Measurements from ENCODE around the gene CBX2. TPM values are rescaled to one million over a fixed set of nuclear protein-coding genes. Genes with fewer than 3 reads are reported as not detected.
A peak's percentile ranks its signal among the peaks of the same experiment; 100 is the strongest.

CBX2 gene
- total RNA-seq, 1 donor from 2014 or later, result 5.9 TPM

- peak; percentile 37 for DNase-seq
Measured at GRCh38 chr17:79800325-79801155, 22.6 kb downstream of the CBX2 start.

- no peak for DNase-seq
Measured at GRCh38 chr17:79801156-79802038, 23.4 kb downstream of the CBX2 start.

- no peak for DNase-seq
Measured at GRCh38 chr17:79802039-79802735, 24.2 kb downstream of the CBX2 start.

- DNase-seq, result no peak
Measured at GRCh38 chr17:79802736-79803420, 24.9 kb downstream of the CBX2 start.

GRCh38 chr17:79803421-79803996, 25.6 kb downstream of the CBX2 start:
- no peak for DNase-seq

- DNase-seq, result no peak
Measured at GRCh38 chr17:79803997-79804855, 26.3 kb downstream of the CBX2 start.

GRCh38 chr17:79804856-79805696, 27.1 kb downstream of the CBX2 start:
- no peak for DNase-seq

GRCh38 chr17:79806446-79806760, 28.5 kb downstream of the CBX2 start:
- no peak for DNase-seq

GRCh38 chr17:79806863-79807720, 29.1 kb downstream of the CBX2 start:
- DNase-seq, result no peak

GRCh38 chr17:79808763-79809529, 31.0 kb downstream of the CBX2 start:
- DNase-seq, result no peak

- DNase-seq, result no peak
Measured at GRCh38 chr17:79809530-79810129, 31.7 kb downstream of the CBX2 start.

GRCh38 chr17:79810130-79811010, 32.4 kb downstream of the CBX2 start:
- DNase-seq, result peak; percentile 63

GRCh38 chr17:79811011-79811867, 33.3 kb downstream of the CBX2 start:
- no peak for DNase-seq

- DNase-seq, result no peak
Measured at GRCh38 chr17:79811868-79812352, 34.0 kb downstream of the CBX2 start.

Measured in skin of body (tissue), 2 donors.